Uterus (tissue), 2 donors: ENCODE measurements around the gene TRA2B.

Source experiments
- CTCF ChIP-seq, 4 experiments: fragments of 200-600 bp in 2 of 4; fragments of 450-650 bp in 2 of 4; sonication (generic) in 2 of 4; IDR thresholded peaks; one replicate each; pipeline ENCODE4 v1.5.1; 2016 to 2019; ENCODE audit warnings: antibody characterized with exemption in 4 of 4, mild to moderate bottlenecking in 2 of 4, moderate library complexity in 1 of 4
- POLR2A ChIP-seq, 2 donors: fragments of 450-650 bp; IDR thresholded peaks; one replicate each; pipeline ENCODE4 v1.6.1; 2016; ENCODE audit warnings: antibody characterized with exemption in 2 of 2, mild to moderate bottlenecking in 1 of 2, moderate library complexity in 1 of 2

- no peak for TF ChIP-seq CTCF (IDR thresholded peaks at IDR 0.05)
- no peak for TF ChIP-seq POLR2A (IDR thresholded peaks at IDR 0.05)
These were observed 27.7 kb upstream of the TRA2B start for GRCh38 chr3:185965496-185965895.
